HCT116 (cell line): Measurements from ENCODE around the gene OR1F1. TPM values are rescaled to one million over a fixed set of nuclear protein-coding genes. Genes with fewer than 3 reads are reported as not detected.

ENCODE experiments used
- ATAC-seq: fragments of 200-7000 bp; cut with Tn5 transposase; 2 replicates; pipeline ENCODE4 v1.9.1; 2020; ENCODE audit warnings: mild to moderate bottlenecking, moderate library complexity
- BruUV-seq: library from RNA; stranded (reverse); fragments of 400-500 nt; replicated peaks from 2 replicates; lab custom pipeline; 2021; lab: Mats Ljungman, UMichigan
- CTCF ChIA-PET: fragments of 300-600 bp; sonication (Branson Sonifier 250); formaldehyde crosslinking; loops from one replicate; lab custom pipeline; 2021; ENCODE audit warnings: antibody characterized with exemption; lab: Charles Lee
- POLR2A ChIA-PET: fragments of 300-600, 350-600 bp; sonication (Branson Sonifier 250); formaldehyde crosslinking; loops from one replicate; lab custom pipeline; 2021; ENCODE audit warnings: antibody characterized with exemption; lab: Charles Lee
- RAD21 ChIA-PET, 2 experiments: fragments of 300-600 bp; sonication (Branson Sonifier 250); formaldehyde crosslinking; loops; one replicate each; lab custom pipeline; 2023; ENCODE audit warnings: low total read pairs in 2 of 2; ENCODE audit not compliant: uncharacterized antibody in 2 of 2, unreplicated experiment in 2 of 2, low non-redundant PET in 1 of 2; lab: Charles Lee
- DNase-seq: peaks from one replicate; pipeline ENCODE4 v3.0.0-alpha.2; 2010; ENCODE audit warnings: low read depth, low spot score
- H2AFZ ChIP-seq: fragments of 200-600 bp; shearing (Covaris generic), sonication (generic); 2 replicates; pipeline ENCODE4 v1.6.1; 2017; ENCODE audit warnings: low read depth, mixed run types, mixed read lengths, antibody characterized with exemption, low read length; ENCODE audit not compliant: poor library complexity, severe bottlenecking
- H3K27ac ChIP-seq: 2 replicates; pipeline ENCODE4 v1.5.1; 2012; ENCODE audit warnings: low read depth, low read length
- H3K27me3 ChIP-seq: fragments of 200-600 bp; sonication (generic); 2 replicates; pipeline ENCODE4 v1.6.1; 2016; ENCODE audit warnings: mixed run types, low read length, mixed read lengths; ENCODE audit not compliant: insufficient read depth
- H3K36me3 ChIP-seq, 2 experiments: fragments of 200-500 bp in 1 of 2; fragments of 200-600 bp in 1 of 2; sonication (Bioruptor generic) in 1 of 2; sonication (generic) in 1 of 2; 2 replicates each; pipeline versions ENCODE4 v1.5.1 to v1.6.1; 2014 to 2016; ENCODE audit warnings: low read length in 2 of 2, inconsistent platforms in 1 of 2, mixed read lengths in 1 of 2, mixed run types in 1 of 2; ENCODE audit not compliant: insufficient read depth in 2 of 2, control insufficient read depth in 1 of 2
- H3K4me1 ChIP-seq, 2 experiments: fragments of 200-600 bp in 1 of 2; sonication (generic) in 1 of 2; 2 replicates each; pipeline versions ENCODE4 v1.5.1 to v1.6.1; 2012 to 2017; ENCODE audit warnings: low read length in 2 of 2, inconsistent platforms in 1 of 2, mild to moderate bottlenecking in 1 of 2, mixed read lengths in 1 of 2, mixed run types in 1 of 2, moderate library complexity in 1 of 2; ENCODE audit not compliant: insufficient read depth in 2 of 2, control insufficient read depth in 1 of 2
- H3K4me2 ChIP-seq: fragments of 200-600 bp; sonication (generic); 2 replicates; pipeline ENCODE4 v1.6.1; 2017; ENCODE audit warnings: mixed run types, low read length, mixed read lengths
- H3K4me3 ChIP-seq, 2 experiments: fragments of 200-600 bp in 1 of 2; sonication (generic) in 1 of 2; replicated peaks in 1 of 2; 2 replicates each; pipeline ENCODE4 v1.5.1; 2011 to 2016; ENCODE audit warnings: low read length in 2 of 2, control low read depth in 1 of 2, low read depth in 1 of 2, mild to moderate bottlenecking in 1 of 2, mixed read lengths in 1 of 2, mixed run types in 1 of 2
- H3K79me2 ChIP-seq: fragments of 200-600 bp; sonication (generic); 2 replicates; pipeline ENCODE4 v1.6.1; 2017; ENCODE audit warnings: mild to moderate bottlenecking, mixed run types, low read length, moderate library complexity, mixed read lengths; ENCODE audit not compliant: insufficient read depth
- H3K9ac ChIP-seq: fragments of 200-600 bp; sonication (generic); 2 replicates; pipeline ENCODE4 v1.6.1; 2016; ENCODE audit warnings: low read length, mixed read lengths
- H3K9me2 ChIP-seq: fragments of 200-600 bp; sonication (generic), shearing (Covaris generic); 2 replicates; pipeline ENCODE4 v1.6.1; 2017; ENCODE audit warnings: mixed run types, mild to moderate bottlenecking, moderate library complexity; ENCODE audit not compliant: insufficient read depth
- H3K9me3 ChIP-seq, 2 experiments: fragments of 200-500 bp in 1 of 2; fragments of 200-600 bp in 1 of 2; sonication (Bioruptor generic) in 1 of 2; sonication (generic) in 1 of 2; 2 replicates each; pipeline ENCODE4 v1.6.1; 2014 to 2017; ENCODE audit warnings: low read length in 2 of 2, mixed read lengths in 2 of 2, inconsistent platforms in 1 of 2, low read depth in 1 of 2, mild to moderate bottlenecking in 1 of 2, mixed run types in 1 of 2, moderate library complexity in 1 of 2; ENCODE audit not compliant: control insufficient read depth in 1 of 2, insufficient read depth in 1 of 2
- H4K20me1 ChIP-seq: fragments of 200-600 bp; sonication (generic), shearing (Covaris generic); 2 replicates; pipeline ENCODE4 v1.6.1; 2017; ENCODE audit warnings: mixed run types, mild to moderate bottlenecking, moderate library complexity; ENCODE audit not compliant: insufficient read depth
- CEBPB ChIP-seq: IDR thresholded peaks from 2 replicates; pipeline ENCODE4 v1.6.1; 2012; ENCODE audit warnings: low read depth
- EGR1 ChIP-seq: IDR thresholded peaks from 2 replicates; pipeline ENCODE4 v1.6.1; 2012; ENCODE audit warnings: low read depth
- ELF1 ChIP-seq: IDR thresholded peaks from 2 replicates; pipeline ENCODE4 v1.6.1; 2012; ENCODE audit warnings: low read depth, borderline replicate concordance
- FOSL1 ChIP-seq: IDR thresholded peaks from 2 replicates; pipeline ENCODE4 v1.6.1; 2012; ENCODE audit warnings: low read depth
- POLR2AphosphoS5 ChIP-seq: IDR thresholded peaks from 2 replicates; pipeline ENCODE4 v1.6.1; 2011; ENCODE audit warnings: mild to moderate bottlenecking, low read depth, low read length, moderate library complexity
- RAD21 ChIP-seq: IDR thresholded peaks from 2 replicates; pipeline ENCODE4 v1.6.1; 2012; ENCODE audit warnings: low read depth, mild to moderate bottlenecking
- REST ChIP-seq: IDR thresholded peaks from 2 replicates; pipeline ENCODE4 v1.6.1; 2012; ENCODE audit warnings: low read depth
- SP1 ChIP-seq: IDR thresholded peaks from 2 replicates; pipeline ENCODE4 v1.6.1; 2012; ENCODE audit warnings: low read depth
- SRF ChIP-seq: IDR thresholded peaks from 2 replicates; pipeline ENCODE4 v1.6.1; 2012; ENCODE audit warnings: low read depth
- TCF7L2 ChIP-seq: IDR thresholded peaks from 2 replicates; pipeline ENCODE4 v1.7.0; 2011; ENCODE audit warnings: borderline replicate concordance, inconsistent platforms; ENCODE audit not compliant: insufficient read depth, insufficient read length; ENCODE audit errors: extremely low read depth
- YY1 ChIP-seq: IDR thresholded peaks from 2 replicates; pipeline ENCODE4 v1.6.1; 2011; ENCODE audit warnings: low read length, low read depth, moderate library complexity, mild to moderate bottlenecking; ENCODE audit not compliant: insufficient replicate concordance; ENCODE audit errors: extremely low read depth
- ZBTB33 ChIP-seq: IDR thresholded peaks from 2 replicates; pipeline ENCODE4 v1.6.1; 2011; ENCODE audit warnings: mild to moderate bottlenecking, low read length, moderate library complexity; ENCODE audit not compliant: insufficient replicate concordance; ENCODE audit errors: extremely low read depth
- ZNF274 ChIP-seq: fragments of 200-500 bp; sonication (Bioruptor generic); IDR thresholded peaks from 2 replicates; pipeline ENCODE4 v1.6.1; 2014; ENCODE audit warnings: mild to moderate bottlenecking, low read depth, low read length, inconsistent platforms
- intact Hi-C: fragments of 100-400 bp; cut with micrococcal nuclease; formaldehyde crosslinking; loops from 2 replicates; pipeline ENCODE4 v1.10.0; 2022
- total RNA-seq: library from RNA; stranded (reverse); gene quantifications from one replicate; pipeline ENCODE4 v1.2.1, GENCODE V29; 2021; ENCODE audit not compliant: unreplicated experiment
- TF ChIP-seq, protein P1 (sequence below): IDR thresholded peaks from 2 replicates; pipeline ENCODE4 v1.6.1; 2012

Gene OR1F1
- total RNA-seq, 1 experiment from 2014 or later: not detected

GRCh38 chr16:3214904-3215600 is 27.0 kb downstream of the OR1F1 start:
- H3K79me2 ChIP-seq: no peaks in the 10 kb centered on the region
- no TSS peak for BruUV-seq
- ATAC-seq: no peak
- no peaks in the 10 kb centered on the region for H3K36me3 ChIP-seq
- H3K4me2 ChIP-seq: no peak overlapping the region
- POLR2A ChIA-PET: no interaction called here
- H3K27me3 ChIP-seq: no peaks in the 10 kb centered on the region
- TF ChIP-seq SRF (no peak), EGR1 (no peak), POLR2AphosphoS5 (no peak), CEBPB (no peak), SP1 (no peak)
- TF ChIP-seq, all 23 proteins: peak for 0
- Histone ChIP-seq H4K20me1 (no peaks in the 10 kb centered on the region), H2AFZ (no peak overlapping the region), H3K9me3 (no peaks in the 10 kb centered on the region), H3K4me1 (no peaks in the 10 kb centered on the region), H3K4me3 (no peak overlapping the region), H3K9me2 (no peaks in the 10 kb centered on the region), H3K27ac (no peak overlapping the region), H3K9ac (no peak overlapping the region)
- no peak for DNase-seq
- ChIA-PET RAD21 (no interaction called here), CTCF (no interaction called here)
- intact Hi-C loops: no loop called here

DNA sequence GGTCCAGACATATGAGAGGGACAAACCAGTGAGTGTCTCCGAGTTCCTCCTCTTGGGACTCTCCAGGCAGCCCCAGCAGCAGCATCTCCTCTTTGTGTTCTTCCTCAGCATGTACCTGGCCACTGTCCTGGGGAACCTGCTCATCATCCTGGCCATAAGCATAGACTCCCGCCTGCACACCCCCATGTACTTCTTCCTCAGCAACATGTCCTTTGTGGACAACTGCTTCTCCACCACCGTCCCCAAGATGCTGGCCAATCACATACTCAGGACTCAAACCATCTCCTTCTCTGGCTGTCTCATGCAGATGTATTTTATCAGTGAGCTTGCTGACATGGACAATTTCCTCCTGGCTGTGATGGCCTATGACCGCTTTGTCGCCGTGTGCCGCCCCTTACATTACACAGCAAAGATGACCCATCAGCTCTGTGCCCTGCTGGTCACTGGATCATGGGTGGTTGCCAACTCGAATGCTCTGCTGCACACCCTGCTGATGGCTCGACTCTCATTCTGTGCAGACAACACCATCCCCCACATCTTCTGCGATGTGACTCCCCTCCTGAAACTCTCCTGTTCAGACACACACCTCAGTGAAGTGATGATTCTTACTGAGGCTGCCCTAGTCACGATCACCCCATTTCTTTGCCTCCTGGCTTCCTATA is 27.7 kb downstream of the OR1F1 start:
- no peak for DNase-seq
- ChIA-PET POLR2A (no interaction called here), RAD21 (no interaction called here), CTCF (no interaction called here)
- H3K27me3 ChIP-seq: no peaks in the 10 kb centered on the region
- no peaks in the 10 kb centered on the region for H3K4me1 ChIP-seq
- H3K9me3 ChIP-seq: no peaks in the 10 kb centered on the region
- H2AFZ ChIP-seq: no peak overlapping the region
- no peaks in the 10 kb centered on the region for H3K9me2 ChIP-seq
- no peak overlapping the region for H3K4me2 ChIP-seq
- H4K20me1 ChIP-seq: no peaks in the 10 kb centered on the region
- no peak overlapping the region for H3K9ac ChIP-seq
- intact Hi-C loops: no loop called here
- no peak overlapping the region for H3K27ac ChIP-seq
- no peaks in the 10 kb centered on the region for H3K79me2 ChIP-seq
- no peaks in the 10 kb centered on the region for H3K36me3 ChIP-seq
- H3K4me3 ChIP-seq: no peak overlapping the region
- no peak for ATAC-seq
- BruUV-seq: no TSS peak
- TF ChIP-seq FOSL1 (no peak), ZBTB33 (no peak), ELF1 (no peak), REST (no peak), RAD21 (no peak), TCF7L2 (no peak), ZNF274 (no peak), CEBPB (no peak), YY1 (no peak)
- TF ChIP-seq, protein P1, sequence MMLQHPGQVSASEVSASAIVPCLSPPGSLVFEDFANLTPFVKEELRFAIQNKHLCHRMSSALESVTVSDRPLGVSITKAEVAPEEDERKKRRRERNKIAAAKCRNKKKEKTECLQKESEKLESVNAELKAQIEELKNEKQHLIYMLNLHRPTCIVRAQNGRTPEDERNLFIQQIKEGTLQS: no peak
